ENCODE data around the gene DPEP3.

- no peak for TF ChIP-seq CTCF (IDR thresholded peaks at IDR 0.05)
- TF ChIP-seq POLR2A (IDR thresholded peaks at IDR 0.05), result no peak
These were observed 9.2 kb upstream of the DPEP3 start for GRCh38 chr16:67989322-67990017.
